Calu3 (cell line): ENCODE measurements around the gene SMIM28. TPM values are rescaled to one million over a fixed set of nuclear protein-coding genes. Genes with fewer than 3 reads are reported as not detected.
"Not testable (repeated sequence)": the region's sequence is repeated elsewhere in the genome, so short reads cannot be mapped to it uniquely, and the experiment has no call there.

Source experiments
- BruUV-seq: library from RNA; stranded (reverse); fragments of 400-500 nt; replicated peaks from 2 replicates; lab custom pipeline; 2021; lab: Mats Ljungman, UMichigan
- CTCF ChIA-PET: fragments of 300-600 bp; sonication (Branson Sonifier 250); formaldehyde crosslinking; loops from one replicate; lab custom pipeline; 2022; ENCODE audit warnings: antibody characterized with exemption; lab: Charles Lee
- DNase-seq: peaks from one replicate; pipeline ENCODE4 v3.0.0; 2022
- H3K27ac Mint-ChIP-seq: one replicate; pipeline ENCODE4 v1.8.0; 2022; ENCODE audit warnings: mixed read lengths; ENCODE audit not compliant: unreplicated experiment
- H3K27me3 Mint-ChIP-seq: one replicate; pipeline ENCODE4 v1.8.0; 2022; ENCODE audit warnings: mixed read lengths; ENCODE audit not compliant: unreplicated experiment
- H3K36me3 Mint-ChIP-seq: one replicate; pipeline ENCODE4 v1.8.0; 2022; ENCODE audit warnings: mild to moderate bottlenecking, moderate library complexity, mixed read lengths; ENCODE audit not compliant: insufficient read depth, unreplicated experiment
- H3K4me1 Mint-ChIP-seq: one replicate; pipeline ENCODE4 v1.8.0; 2022; ENCODE audit warnings: mild to moderate bottlenecking, low read depth, mixed read lengths; ENCODE audit not compliant: unreplicated experiment
- H3K4me3 Mint-ChIP-seq: one replicate; pipeline ENCODE4 v1.8.0; 2022; ENCODE audit warnings: mild to moderate bottlenecking, low read depth, moderate library complexity, mixed read lengths; ENCODE audit not compliant: unreplicated experiment
- H3K9me3 Mint-ChIP-seq: one replicate; pipeline ENCODE4 v1.8.0; 2022; ENCODE audit warnings: low read depth, mixed read lengths; ENCODE audit not compliant: unreplicated experiment
- intact Hi-C: fragments of 100-400 bp; cut with micrococcal nuclease; formaldehyde crosslinking; loops from one replicate; pipeline ENCODE4 v1.10.0; 2022; ENCODE audit not compliant: unreplicated experiment
- total RNA-seq: library from RNA; stranded (reverse); gene quantifications from 2 replicates; pipeline ENCODE4 v1.2.3, GENCODE V29; 2022
- TF ChIP-seq, protein P1 (sequence below): fragments of 200-600 bp; IDR thresholded peaks from one replicate; pipeline ENCODE4 v1.8.0; 2022; ENCODE audit warnings: antibody characterized with exemption; ENCODE audit not compliant: unreplicated experiment

SMIM28 gene
- total RNA-seq, 1 experiment from 2014 or later: not detected

- BruUV-seq: no TSS peak
- Mint-ChIP-seq H3K9me3 (no peaks in the 10 kb centered on the region), H3K4me3 (no peak overlapping the region), H3K4me1 (no peaks in the 10 kb centered on the region), H3K27me3 (no peaks in the 10 kb centered on the region), H3K27ac (no peak overlapping the region), H3K36me3 (peaks cover 29% of the 10 kb centered on the region)
- TF ChIP-seq, protein P1, sequence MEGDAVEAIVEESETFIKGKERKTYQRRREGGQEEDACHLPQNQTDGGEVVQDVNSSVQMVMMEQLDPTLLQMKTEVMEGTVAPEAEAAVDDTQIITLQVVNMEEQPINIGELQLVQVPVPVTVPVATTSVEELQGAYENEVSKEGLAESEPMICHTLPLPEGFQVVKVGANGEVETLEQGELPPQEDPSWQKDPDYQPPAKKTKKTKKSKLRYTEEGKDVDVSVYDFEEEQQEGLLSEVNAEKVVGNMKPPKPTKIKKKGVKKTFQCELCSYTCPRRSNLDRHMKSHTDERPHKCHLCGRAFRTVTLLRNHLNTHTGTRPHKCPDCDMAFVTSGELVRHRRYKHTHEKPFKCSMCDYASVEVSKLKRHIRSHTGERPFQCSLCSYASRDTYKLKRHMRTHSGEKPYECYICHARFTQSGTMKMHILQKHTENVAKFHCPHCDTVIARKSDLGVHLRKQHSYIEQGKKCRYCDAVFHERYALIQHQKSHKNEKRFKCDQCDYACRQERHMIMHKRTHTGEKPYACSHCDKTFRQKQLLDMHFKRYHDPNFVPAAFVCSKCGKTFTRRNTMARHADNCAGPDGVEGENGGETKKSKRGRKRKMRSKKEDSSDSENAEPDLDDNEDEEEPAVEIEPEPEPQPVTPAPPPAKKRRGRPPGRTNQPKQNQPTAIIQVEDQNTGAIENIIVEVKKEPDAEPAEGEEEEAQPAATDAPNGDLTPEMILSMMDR: no peak
- no peak for DNase-seq
- CTCF ChIA-PET: no interaction called here
- intact Hi-C loops: loop anchor here (10.0 kb wide), 2 partner anchors 171 to 351 kb away; partner anchors contain the start of gene CCDC28A
These were observed 46.5 kb downstream of the SMIM28 start for GRCh38 chr6:138424004-138424904.

DNA sequence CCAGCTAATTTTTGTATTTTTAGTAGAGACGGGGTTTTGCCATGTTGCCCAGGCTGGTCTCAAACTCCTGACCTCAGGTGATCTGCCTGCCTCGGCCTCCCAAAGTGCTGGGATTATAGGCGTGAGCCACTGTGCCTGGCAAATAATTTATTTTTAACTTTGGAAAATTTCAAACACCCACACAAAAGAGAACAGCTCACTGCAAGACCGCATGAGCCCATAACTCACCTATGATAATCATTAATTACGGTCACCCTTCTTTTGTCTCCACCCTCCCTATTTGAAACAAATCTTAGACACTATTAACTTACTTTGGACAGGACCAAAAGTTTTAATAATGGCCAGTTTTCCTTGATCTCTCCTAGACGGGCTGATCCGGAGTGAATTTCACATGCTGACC lies 47.6 kb downstream of the SMIM28 start:
- CTCF ChIA-PET, H3K4me1 Mint-ChIP-seq, H3K9me3 Mint-ChIP-seq, BruUV-seq, H3K27me3 Mint-ChIP-seq, DNase-seq, H3K27ac Mint-ChIP-seq, H3K4me3 Mint-ChIP-seq: not testable (repeated sequence)
- peaks cover 29% of the 10 kb centered on the region for H3K36me3 Mint-ChIP-seq
- intact Hi-C loops: loop anchor here (10.0 kb wide), 2 partner anchors 170 to 350 kb away; partner anchors contain the start of gene CCDC28A

DNA sequence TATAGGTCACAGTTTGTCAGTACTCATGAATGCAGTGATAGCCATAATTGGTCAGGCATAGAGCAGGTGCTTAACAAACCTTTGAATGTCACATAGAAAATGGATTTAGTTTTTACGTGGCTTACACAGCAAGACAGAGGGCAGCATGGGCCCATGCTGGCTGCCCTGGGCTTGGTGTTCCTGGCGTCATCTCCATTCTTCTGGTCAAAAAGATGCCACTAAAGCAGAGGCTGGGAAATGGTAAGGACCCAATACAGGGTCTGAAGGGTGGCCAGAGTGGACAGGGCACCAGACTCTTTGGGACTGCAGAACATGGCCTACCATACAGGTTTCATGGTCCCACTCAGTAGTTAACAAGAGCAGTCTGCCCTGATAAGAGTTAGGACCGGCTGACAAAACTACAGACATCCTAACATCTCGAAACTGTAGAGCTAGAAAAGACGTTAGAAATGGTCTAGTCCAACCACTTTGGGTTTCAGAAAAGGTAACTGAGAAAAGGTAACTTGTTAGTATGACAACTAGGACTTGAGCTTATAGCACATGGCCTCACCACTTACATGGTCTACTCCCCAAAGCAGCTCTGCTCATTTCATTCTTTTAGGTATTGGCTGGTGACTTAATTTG lies 48.9 kb downstream of the SMIM28 start:
- H3K9me3 Mint-ChIP-seq: no peaks in the 10 kb centered on the region
- no peaks in the 10 kb centered on the region for H3K27me3 Mint-ChIP-seq
- H3K27ac Mint-ChIP-seq: no peak overlapping the region
- CTCF ChIA-PET: interaction anchor here (1.0 kb wide), 1 partner anchor 29 kb away, joined by 4 read pairs; no protein-coding TSS in a partner anchor
- TF ChIP-seq, protein P1: no peak
- DNase-seq: no peak
- no peak overlapping the region for H3K4me3 Mint-ChIP-seq
- intact Hi-C loops: loop anchor here (10.0 kb wide), 2 partner anchors 168 to 348 kb away; partner anchors contain the start of gene CCDC28A
- H3K36me3 Mint-ChIP-seq: peaks cover 31% of the 10 kb centered on the region
- H3K4me1 Mint-ChIP-seq: no peaks in the 10 kb centered on the region
- BruUV-seq: no TSS peak

DNA sequence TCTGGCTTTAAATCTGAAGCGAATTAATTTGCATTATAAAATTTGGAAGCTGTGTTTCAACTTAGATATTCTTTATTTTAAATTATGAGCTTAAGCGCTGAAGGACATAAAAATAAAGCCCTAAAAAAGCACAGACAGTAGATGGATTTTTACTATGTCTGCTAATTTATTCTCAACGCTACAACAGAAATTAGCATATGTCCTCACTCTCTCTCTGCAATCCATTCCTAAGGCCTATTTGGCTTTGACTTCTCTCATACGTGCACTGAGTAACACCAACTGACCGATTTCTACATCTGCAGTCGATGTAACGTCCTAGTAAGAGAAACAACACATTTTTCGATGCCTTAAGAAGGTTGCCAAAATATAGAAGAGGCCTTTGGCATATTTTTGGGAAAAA lies 50.0 kb downstream of the SMIM28 start:
- H3K9me3 Mint-ChIP-seq: no peaks in the 10 kb centered on the region
- CTCF ChIA-PET: interaction anchor here (1.0 kb wide), 1 partner anchor 28 kb away, joined by 4 read pairs; no protein-coding TSS in a partner anchor
- DNase-seq: no peak
- TF ChIP-seq, protein P1: no peak
- H3K27ac Mint-ChIP-seq: no peak overlapping the region
- intact Hi-C loops: loop anchor here (10.0 kb wide), 2 partner anchors 167 to 347 kb away; partner anchors contain the start of gene CCDC28A
- BruUV-seq: no TSS peak
- H3K4me1 Mint-ChIP-seq: no peaks in the 10 kb centered on the region
- no peak overlapping the region for H3K4me3 Mint-ChIP-seq
- peaks cover 34% of the 10 kb centered on the region for H3K36me3 Mint-ChIP-seq
- no peaks in the 10 kb centered on the region for H3K27me3 Mint-ChIP-seq
